Mesodermal cell (in vitro differentiated cells): ENCODE measurements around the gene ZNF273.
"Not testable (repeated sequence)": the region's sequence is repeated elsewhere in the genome, so short reads cannot be mapped to it uniquely, and the experiment has no call there.

Experiments
- H3K27ac ChIP-seq: 2 replicates; pipeline ENCODE4 v1.7.0; 2013; ENCODE audit warnings: mild to moderate bottlenecking, low read depth, low read length, moderate library complexity; ENCODE audit not compliant: severe bottlenecking
- H3K36me3 ChIP-seq: 2 replicates; pipeline ENCODE4 v1.7.1; 2013; ENCODE audit warnings: mild to moderate bottlenecking, low read length, moderate library complexity; ENCODE audit not compliant: control insufficient read depth, insufficient read depth
- H3K4me1 ChIP-seq: one replicate; pipeline ENCODE4 v1.7.1; 2013; ENCODE audit warnings: mild to moderate bottlenecking, low read length; ENCODE audit not compliant: insufficient read depth, control insufficient read depth, poor library complexity, severe bottlenecking
- H3K4me3 ChIP-seq: 2 replicates; pipeline ENCODE4 v1.7.0; 2013; ENCODE audit warnings: low read length, control low read depth, mild to moderate bottlenecking; ENCODE audit not compliant: insufficient read depth, poor library complexity, severe bottlenecking; ENCODE audit errors: extremely low read depth
- H3K9me3 ChIP-seq: 2 replicates; pipeline ENCODE4 v1.7.1; 2013; ENCODE audit warnings: mild to moderate bottlenecking, low read length, moderate library complexity; ENCODE audit not compliant: control insufficient read depth
- WGBS, 2 experiments: methylation state at CpG; one replicate each; pipeline ENCODE4 v1.1.5; 2013; ENCODE audit warnings: missing lambda C conversion rate in 2 of 2; ENCODE audit not compliant: insufficient coverage in 2 of 2; 5-methylcytosine and 5-hydroxymethylcytosine counted together

Gene ZNF273

DNA sequence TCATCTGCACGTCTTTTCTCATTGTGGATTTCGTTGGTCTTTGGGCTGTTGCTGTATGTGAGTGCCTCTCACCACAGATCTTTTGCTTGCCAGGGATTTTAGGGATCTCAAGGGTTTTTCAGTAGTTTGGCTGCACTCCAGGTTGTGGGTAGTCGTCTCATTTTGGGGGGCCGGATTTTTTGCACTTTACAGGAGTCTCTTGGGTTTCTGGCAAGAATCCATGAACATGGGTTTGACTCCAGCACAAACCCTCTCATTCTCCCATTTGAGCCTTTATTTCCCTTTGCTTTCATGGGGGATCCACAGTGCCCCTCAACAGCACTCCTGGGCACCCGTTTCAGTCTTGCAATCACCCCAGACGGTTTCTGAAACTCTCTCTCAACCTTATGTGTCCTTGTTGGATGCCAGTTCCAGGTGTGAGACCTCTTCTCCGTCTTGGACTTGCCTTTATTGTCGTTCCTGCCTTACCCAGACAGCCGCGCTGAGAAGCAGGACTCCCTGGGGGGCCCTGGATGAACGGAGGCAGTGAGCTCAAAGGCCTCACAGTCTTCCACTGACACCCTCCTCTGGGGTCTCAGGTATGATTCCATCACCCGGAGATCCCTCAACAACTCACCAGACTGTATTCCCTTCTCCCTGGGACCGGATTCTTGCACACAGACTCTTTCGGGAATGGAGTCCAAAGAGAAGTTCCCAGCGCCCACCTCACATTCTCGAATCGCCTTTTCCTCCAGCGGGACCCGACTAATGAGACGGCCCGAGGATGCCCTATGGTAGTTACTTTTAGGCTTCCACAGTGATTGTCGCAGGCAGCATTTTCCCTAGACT, 18.8 kb upstream of the ZNF273 start:
- Histone ChIP-seq H3K4me3 (no peak overlapping the region), H3K4me1 (peaks cover 2% of the 10 kb centered on the region), H3K9me3 (peaks cover 25% of the 10 kb centered on the region), H3K27ac (no peak overlapping the region), H3K36me3 (no peaks in the 10 kb centered on the region)
- WGBS, 2 experiments: 84 to 92% methylated on average over 17 to 19 of the region's 22 CpGs

DNA sequence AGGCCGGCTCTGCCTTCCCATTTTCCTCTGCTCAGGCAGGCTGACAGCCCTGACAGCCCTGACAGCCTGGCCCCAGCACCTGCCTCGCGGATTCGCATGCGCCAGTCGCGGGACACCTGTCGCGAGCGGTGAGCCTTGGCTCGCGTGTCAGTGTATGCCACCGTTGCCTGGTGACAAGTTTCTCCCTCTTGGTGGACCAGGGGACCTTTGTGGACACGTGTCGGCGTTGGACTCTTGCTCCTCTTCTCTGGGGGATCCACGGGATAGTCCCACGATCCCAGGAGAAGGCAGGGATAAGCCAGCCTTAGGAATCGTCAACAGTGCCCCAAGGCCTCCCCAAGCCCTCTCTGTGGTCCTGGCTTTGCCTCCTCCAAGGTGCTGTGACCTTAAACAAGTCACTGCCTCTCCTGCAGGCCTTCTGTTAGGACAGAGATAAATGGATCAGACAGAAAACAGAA, 18.1 kb upstream of the ZNF273 start:
- H3K9me3 ChIP-seq: peaks cover 25% of the 10 kb centered on the region
- 78 to 84% methylated on average over 19 of the region's 19 CpGs for WGBS, 2 experiments
- H3K4me1 ChIP-seq: peaks cover 4% of the 10 kb centered on the region
- no peak overlapping the region for H3K4me3 ChIP-seq
- no peak overlapping the region for H3K27ac ChIP-seq
- no peaks in the 10 kb centered on the region for H3K36me3 ChIP-seq

DNA sequence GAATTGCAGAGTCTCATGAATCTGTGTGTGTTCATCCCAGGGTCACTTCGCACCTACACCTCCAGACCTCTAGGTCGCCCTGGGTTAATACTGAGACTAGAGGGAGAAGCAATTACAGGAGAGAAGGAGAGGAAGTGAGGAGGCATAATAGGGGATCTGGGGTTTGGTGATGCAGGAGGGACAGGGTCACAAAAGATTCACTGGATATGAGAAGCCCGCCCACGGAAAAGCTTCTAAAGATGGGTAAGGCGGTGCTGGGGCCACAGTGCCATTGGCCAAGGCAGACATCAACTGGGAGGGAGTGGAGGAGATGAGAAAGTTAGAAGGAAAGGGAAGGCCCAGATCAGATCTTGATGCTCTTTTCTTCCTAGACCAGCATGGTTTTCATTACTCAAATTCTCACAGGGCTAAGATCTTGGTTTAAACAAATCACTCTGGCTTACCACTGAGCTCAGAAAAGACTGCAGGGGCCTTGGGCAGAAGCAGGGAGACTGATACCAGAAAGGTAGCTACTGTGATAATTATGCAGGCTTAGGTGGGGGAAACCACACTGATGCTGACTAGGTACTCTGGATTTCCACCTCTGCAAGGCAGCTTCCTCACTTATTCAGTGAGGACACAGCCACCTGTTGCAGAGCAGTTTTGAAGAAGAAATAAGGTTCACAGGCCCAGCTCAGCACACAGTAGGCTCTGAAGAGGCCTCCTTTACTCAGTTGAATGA, 17.4 kb upstream of the ZNF273 start:
- Histone ChIP-seq H3K36me3 (no peaks in the 10 kb centered on the region), H3K9me3 (peaks cover 23% of the 10 kb centered on the region), H3K27ac (no peak overlapping the region), H3K4me3 (no peak overlapping the region), H3K4me1 (peaks cover 4% of the 10 kb centered on the region)
- 91% methylated on average over 3 to 4 of the region's 5 CpGs for WGBS, 2 experiments

DNA sequence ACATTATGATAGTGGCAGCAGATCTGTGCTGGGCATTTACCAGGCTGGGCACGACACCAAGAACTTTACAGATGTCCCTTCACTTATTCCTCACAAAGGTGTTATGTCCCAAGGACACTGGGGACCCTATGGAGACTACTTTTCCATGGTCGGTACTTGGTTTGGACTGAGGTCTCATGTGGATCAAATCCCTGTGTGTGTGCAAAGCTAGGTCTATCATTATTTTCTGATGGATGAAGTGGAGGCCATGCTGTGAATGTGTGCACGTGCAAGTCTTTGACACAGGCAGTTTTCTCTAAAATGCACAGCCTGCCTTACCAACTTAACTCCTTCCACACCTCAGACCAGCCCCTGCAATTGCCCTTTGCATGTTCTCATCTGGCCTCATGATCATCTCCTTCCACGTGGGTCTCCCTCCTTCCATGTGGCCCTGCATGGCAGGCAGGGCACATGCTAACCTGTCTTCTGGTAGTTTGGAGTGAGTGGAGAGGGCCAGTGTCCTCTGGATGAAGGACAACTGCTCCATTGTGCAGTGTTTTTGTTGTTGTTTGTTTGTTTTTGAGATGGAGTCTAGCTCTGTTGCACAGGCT, 16.0 kb upstream of the ZNF273 start:
- H3K27ac ChIP-seq: no peak overlapping the region
- peaks cover 4% of the 10 kb centered on the region for H3K4me1 ChIP-seq
- no peaks in the 10 kb centered on the region for H3K36me3 ChIP-seq
- 68 to 75% methylated on average over 1 to 2 of the region's 4 CpGs for WGBS, 2 experiments
- no peak overlapping the region for H3K4me3 ChIP-seq
- H3K9me3 ChIP-seq: peaks cover 13% of the 10 kb centered on the region

DNA sequence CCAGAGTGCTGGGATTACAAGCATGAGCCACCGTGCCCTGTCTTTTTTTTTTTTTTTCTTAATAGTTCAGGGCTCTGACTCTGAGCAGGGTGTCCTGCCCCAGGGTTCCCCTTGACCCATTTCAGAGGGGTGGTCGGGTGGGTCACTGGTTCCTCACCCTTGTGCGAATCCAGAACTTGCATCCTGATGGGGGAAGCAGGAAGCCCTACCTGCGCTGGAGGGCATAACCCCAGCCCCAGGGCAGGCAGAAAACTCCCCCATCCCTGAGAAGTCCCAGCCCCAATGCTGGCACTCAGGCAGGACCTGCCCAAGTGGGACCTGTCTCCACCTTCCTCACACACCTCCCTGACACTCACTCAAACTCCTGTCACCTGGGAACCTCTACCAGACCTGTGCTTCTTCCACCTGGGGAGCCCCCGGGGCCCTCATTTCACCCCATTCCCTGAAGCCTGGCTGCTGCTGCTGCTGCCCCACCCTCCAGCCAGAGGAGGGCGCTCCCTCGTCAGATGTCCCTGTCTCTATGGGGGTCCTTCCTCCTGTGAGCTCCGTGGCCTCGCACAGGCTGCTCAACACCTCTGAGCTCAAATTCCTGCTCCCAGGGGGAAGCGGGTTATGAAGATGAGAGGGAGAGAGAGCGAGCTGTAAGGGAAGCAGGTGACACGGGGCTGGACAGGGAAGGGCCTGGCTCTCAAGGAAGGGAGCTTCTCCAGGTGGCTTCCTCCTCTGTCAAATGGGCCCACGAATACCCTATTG, 15.1 kb upstream of the ZNF273 start:
- H3K4me3 ChIP-seq: peak overlapping the region; percentile 36
- H3K36me3 ChIP-seq: no peaks in the 10 kb centered on the region
- H3K9me3 ChIP-seq: peaks cover 7% of the 10 kb centered on the region
- peaks cover 4% of the 10 kb centered on the region for H3K4me1 ChIP-seq
- WGBS, 2 experiments: 10 to 52% methylated on average over 4 to 6 of the region's 13 CpGs
- no peak overlapping the region for H3K27ac ChIP-seq

DNA sequence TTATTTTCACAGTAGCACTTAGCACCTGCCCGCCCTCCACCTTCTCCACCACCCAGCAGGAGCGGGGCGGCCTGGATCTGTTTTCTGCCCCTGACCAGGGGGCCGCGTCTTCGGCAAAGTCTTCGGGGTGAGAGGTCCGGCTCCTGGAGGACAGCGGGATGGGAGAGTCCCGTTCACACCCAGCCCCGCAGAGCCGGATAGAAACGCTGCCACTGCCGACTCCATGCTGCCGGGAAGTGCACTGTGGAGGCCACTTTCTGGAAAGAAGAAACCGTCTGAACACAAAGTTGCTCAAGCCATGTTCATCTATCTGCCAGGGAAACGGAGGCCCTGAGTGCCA, 14.5 kb upstream of the ZNF273 start:
- H3K4me3 ChIP-seq: peak overlapping the region; percentile 36
- H3K36me3 ChIP-seq: no peaks in the 10 kb centered on the region

DNA sequence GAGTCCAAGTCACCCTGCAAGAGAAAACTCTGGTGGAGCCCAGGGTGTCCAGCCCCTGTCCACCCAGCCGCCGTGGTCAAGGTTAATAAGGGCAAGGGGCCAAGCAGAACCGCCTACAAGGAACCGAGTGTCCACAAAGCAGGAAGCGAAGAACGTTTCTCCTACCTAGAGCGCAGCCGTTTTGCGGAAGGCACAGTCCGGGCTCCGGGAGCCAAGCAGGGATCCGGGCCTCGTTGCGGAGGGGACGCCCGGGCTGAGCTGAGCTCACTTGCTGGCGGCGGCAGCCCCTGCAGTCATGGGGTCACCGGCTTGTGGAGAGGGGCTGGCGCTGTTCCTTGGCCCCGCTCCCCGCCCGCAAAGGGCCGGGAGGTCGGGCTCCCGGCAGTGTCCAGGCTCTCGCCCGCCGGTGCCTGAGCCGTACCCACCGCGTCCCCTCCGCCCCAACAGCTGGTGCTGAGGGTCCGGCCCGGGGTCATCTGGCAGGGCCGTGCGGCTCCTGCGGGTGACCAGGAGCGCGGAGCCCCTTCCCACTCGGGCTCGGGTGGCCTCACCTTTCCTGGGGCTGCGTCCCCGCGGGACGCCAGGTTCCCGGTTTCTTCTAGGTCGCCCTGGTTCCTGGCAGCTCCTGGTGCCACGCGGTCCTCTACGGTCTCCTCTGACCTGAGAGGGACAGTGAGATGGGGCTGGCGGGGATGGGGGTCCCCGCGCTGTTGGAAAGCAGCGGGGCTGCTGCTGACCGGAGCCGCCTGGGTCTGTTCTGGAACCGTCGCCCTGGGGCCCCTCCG, 14.0 kb upstream of the ZNF273 start:
- peak overlapping the region; percentile 36 for H3K4me3 ChIP-seq
- WGBS, 2 experiments: 2 to 6% methylated on average over 46 to 50 of the region's 60 CpGs
- H3K27ac ChIP-seq: no peak overlapping the region
- peaks cover 4% of the 10 kb centered on the region for H3K4me1 ChIP-seq
- no peaks in the 10 kb centered on the region for H3K9me3 ChIP-seq
- no peaks in the 10 kb centered on the region for H3K36me3 ChIP-seq

More for the DNA sequence above, 14.5 kb upstream of the ZNF273 start:
- H3K4me1 ChIP-seq: peaks cover 4% of the 10 kb centered on the region
- WGBS, 2 experiments: 3 to 5% methylated on average over 15 to 16 of the region's 17 CpGs
- H3K27ac ChIP-seq: no peak overlapping the region
- peaks cover 3% of the 10 kb centered on the region for H3K9me3 ChIP-seq

DNA sequence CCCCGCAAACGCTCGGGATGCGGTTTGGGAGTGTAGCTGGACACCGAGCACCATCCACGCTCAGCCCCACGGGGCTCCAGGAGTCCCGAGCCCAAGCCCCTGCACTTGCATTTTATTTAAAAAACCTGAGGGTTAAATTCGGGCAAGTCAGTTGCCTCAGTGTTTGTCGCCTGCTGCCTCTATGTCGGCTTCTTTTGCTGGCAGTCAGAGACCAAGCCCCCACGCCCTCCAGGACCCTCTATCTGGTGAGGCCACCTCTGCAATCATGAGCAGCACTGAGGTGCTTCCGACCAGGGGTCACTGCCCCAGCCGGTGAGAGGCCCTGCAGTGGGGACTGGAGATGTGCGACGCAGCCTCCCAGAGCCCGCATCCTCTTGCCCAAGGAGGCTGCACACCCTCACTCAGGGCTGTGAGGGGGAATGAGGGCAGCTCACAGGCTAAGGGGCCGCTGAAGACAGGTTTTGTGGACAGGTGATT, 13.3 kb upstream of the ZNF273 start:
- no peak overlapping the region for H3K4me3 ChIP-seq
- H3K27ac ChIP-seq: no peak overlapping the region
- peaks cover 4% of the 10 kb centered on the region for H3K4me1 ChIP-seq
- H3K36me3 ChIP-seq: no peaks in the 10 kb centered on the region
- WGBS, 2 experiments: 21 to 34% methylated on average over 11 to 17 of the region's 18 CpGs
- no peaks in the 10 kb centered on the region for H3K9me3 ChIP-seq

DNA sequence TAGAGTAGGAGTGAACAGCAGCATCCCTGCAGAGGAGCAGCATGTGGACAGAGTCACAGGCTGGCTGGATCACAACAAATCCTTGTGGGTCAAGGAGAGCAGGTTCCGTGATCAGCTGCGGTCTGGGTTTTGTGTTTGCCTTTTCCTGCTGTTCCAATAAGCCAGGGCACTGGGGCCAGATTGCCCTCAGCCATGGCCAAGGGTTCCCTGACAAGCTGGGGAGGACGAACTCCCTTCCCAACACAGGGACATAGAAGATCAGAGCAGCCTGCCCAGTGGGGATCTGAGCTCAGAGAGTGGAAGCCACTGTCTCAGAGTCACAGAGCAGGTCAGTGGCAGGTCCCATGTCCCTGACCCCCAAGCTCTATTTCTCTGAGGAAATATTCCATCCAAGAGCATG, 12.8 kb upstream of the ZNF273 start:
- H3K36me3 ChIP-seq: not testable (repeated sequence)
- WGBS, 2 experiments: 69% methylated on average over 3 of the region's 3 CpGs; no CpG with 5 or more reads in 1 of the 2 experiments

More for the DNA sequence above, 12.8 kb upstream of the ZNF273 start:
- not testable (repeated sequence) for H3K27ac ChIP-seq, H3K9me3 ChIP-seq, H3K4me1 ChIP-seq, H3K4me3 ChIP-seq
